ENCODE measurements around the gene GRIA4. TPM values are rescaled to one million over a fixed set of nuclear protein-coding genes. Genes with fewer than 3 reads are reported as not detected.

The GRIA4 gene
- polyA plus RNA-seq, 1 donor from 2014 or later, result 6.3 TPM

DNA sequence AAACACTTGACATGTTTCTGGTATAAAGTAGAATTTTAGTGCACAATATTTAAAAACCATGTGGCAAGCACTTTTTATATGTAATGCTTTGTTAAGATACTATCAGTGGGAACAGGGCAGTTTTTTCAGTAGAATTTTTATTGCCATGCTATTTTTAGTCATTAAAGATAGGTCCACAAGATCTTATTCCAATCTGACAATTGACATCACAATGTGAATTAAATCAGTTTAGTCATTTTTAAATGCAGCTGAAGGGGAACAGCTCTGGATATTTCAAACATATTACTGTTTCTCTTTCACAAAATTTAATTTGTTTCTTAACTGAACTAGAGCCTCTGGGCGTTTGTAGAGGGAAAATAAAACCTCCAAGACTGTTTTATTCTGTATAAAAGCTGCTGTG, 218.0 kb downstream of the GRIA4 start:
- Histone ChIP-seq H3K79me2 (replicated peaks; ENCODE audit: insufficient read depth, low read length) (no peaks in the 10 kb centered on the region), H3K9me2 (ENCODE audit: insufficient read depth, low read length) (no peaks in the 10 kb centered on the region), H3K36me3 (ENCODE audit: insufficient read depth, low read length) (no peaks in the 10 kb centered on the region), H3K4me2 (ENCODE audit: low read length) (no peak overlapping the region), H3F3A (ENCODE audit: insufficient read depth, low read length, poor library complexity, severe bottlenecking) (no peaks in the 10 kb centered on the region), H3K9me3 (ENCODE audit: low read length) (no peaks in the 10 kb centered on the region), H4K20me1 (ENCODE audit: insufficient read depth) (no peaks in the 10 kb centered on the region), H2AFZ (ENCODE audit: low read depth, low read length) (no peak overlapping the region), H3K27ac (ENCODE audit: low read length) (no peak overlapping the region), H3K9ac (ENCODE audit: low read length) (no peak overlapping the region), H3K27me3 (ENCODE audit: insufficient read depth, low read depth, low read length) (no peaks in the 10 kb centered on the region), H3K4me3 (ENCODE audit: low read length) (no peak overlapping the region)
- no peak for TF ChIP-seq TAF1 (IDR thresholded peaks at IDR 0.05; ENCODE audit: low read depth)
- TF ChIP-seq MXI1 (conservative IDR thresholded peaks at IDR 0.05; ENCODE audit: poor library complexity, severe bottlenecking), result no peak
- TF ChIP-seq EZH2 (IDR thresholded peaks at IDR 0.05; ENCODE audit: borderline replicate concordance, insufficient read depth, low read length, poor library complexity, severe bottlenecking), result no peak

- Histone ChIP-seq H3K4me2 (ENCODE audit: low read length) (no peak overlapping the region), H3K9me3 (ENCODE audit: low read length) (no peaks in the 10 kb centered on the region), H3K27ac (ENCODE audit: low read length) (no peak overlapping the region), H3K9ac (ENCODE audit: low read length) (no peak overlapping the region), H3K27me3 (ENCODE audit: insufficient read depth, low read depth, low read length) (no peaks in the 10 kb centered on the region), H3K79me2 (replicated peaks; ENCODE audit: insufficient read depth, low read length) (no peaks in the 10 kb centered on the region), H3K9me2 (ENCODE audit: insufficient read depth, low read length) (no peaks in the 10 kb centered on the region), H4K20me1 (ENCODE audit: insufficient read depth) (no peaks in the 10 kb centered on the region), H3K36me3 (ENCODE audit: insufficient read depth, low read length) (no peaks in the 10 kb centered on the region), H3K4me3 (ENCODE audit: low read length) (no peak overlapping the region), H2AFZ (ENCODE audit: low read depth, low read length) (no peak overlapping the region), H3F3A (ENCODE audit: insufficient read depth, low read length, poor library complexity, severe bottlenecking) (no peaks in the 10 kb centered on the region)
- no peak for TF ChIP-seq EP300 (conservative IDR thresholded peaks at IDR 0.05; ENCODE audit: poor library complexity, severe bottlenecking)
- no peak for TF ChIP-seq SMC3 (conservative IDR thresholded peaks at IDR 0.05; ENCODE audit: poor library complexity)
- no peak for TF ChIP-seq CTCF (IDR thresholded peaks at IDR 0.05; ENCODE audit: poor library complexity, severe bottlenecking)
- TF ChIP-seq REST (IDR thresholded peaks at IDR 0.05; ENCODE audit: borderline replicate concordance), result no peak
- no peak for TF ChIP-seq EZH2 (IDR thresholded peaks at IDR 0.05; ENCODE audit: borderline replicate concordance, insufficient read depth, low read length, poor library complexity, severe bottlenecking)
- no peak for TF ChIP-seq POLR2AphosphoS5 (IDR thresholded peaks at IDR 0.05)
- TF ChIP-seq TAF1 (IDR thresholded peaks at IDR 0.05; ENCODE audit: low read depth), result no peak
- TF ChIP-seq MXI1 (conservative IDR thresholded peaks at IDR 0.05; ENCODE audit: poor library complexity, severe bottlenecking), result no peak
Measured at GRCh38 chr11:105829084-105829483, 219.2 kb downstream of the GRIA4 start.

DNA sequence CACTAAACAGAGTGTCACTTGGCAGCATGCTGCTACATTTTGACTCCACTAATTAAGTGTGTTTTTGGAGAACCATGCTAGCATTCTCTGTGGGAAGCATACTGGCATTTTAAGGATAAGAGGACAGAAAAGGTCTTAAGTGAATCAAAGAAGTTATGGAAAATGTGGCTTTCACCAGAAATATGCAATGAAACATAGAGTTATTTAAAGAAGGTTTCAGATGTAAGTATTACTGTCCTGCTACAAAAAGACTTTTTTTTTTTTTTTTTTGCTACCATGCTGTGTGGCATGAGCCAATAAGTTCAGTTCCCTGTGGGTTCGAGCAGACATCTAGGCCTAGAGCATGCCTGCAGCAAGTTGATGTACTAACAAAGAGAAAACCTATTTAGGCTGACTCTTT, 224.6 kb downstream of the GRIA4 start:
- Histone ChIP-seq H3K9ac (ENCODE audit: low read length) (no peak overlapping the region), H3K9me2 (ENCODE audit: insufficient read depth, low read length) (no peaks in the 10 kb centered on the region), H3K27ac (ENCODE audit: low read length) (no peak overlapping the region), H3K4me3 (ENCODE audit: low read length) (no peak overlapping the region), H3K79me2 (replicated peaks; ENCODE audit: insufficient read depth, low read length) (no peaks in the 10 kb centered on the region), H3K36me3 (ENCODE audit: insufficient read depth, low read length) (no peaks in the 10 kb centered on the region), H3F3A (ENCODE audit: insufficient read depth, low read length, poor library complexity, severe bottlenecking) (no peaks in the 10 kb centered on the region), H3K9me3 (ENCODE audit: low read length) (no peaks in the 10 kb centered on the region), H2AFZ (ENCODE audit: low read depth, low read length) (no peak overlapping the region), H3K4me2 (ENCODE audit: low read length) (no peak overlapping the region), H3K27me3 (ENCODE audit: insufficient read depth, low read depth, low read length) (no peaks in the 10 kb centered on the region), H4K20me1 (ENCODE audit: insufficient read depth) (no peaks in the 10 kb centered on the region)
- TF ChIP-seq EP300 (conservative IDR thresholded peaks at IDR 0.05; ENCODE audit: poor library complexity, severe bottlenecking), result no peak
- no peak for TF ChIP-seq RAD21 (conservative IDR thresholded peaks at IDR 0.05)
- no peak for TF ChIP-seq MXI1 (conservative IDR thresholded peaks at IDR 0.05; ENCODE audit: poor library complexity, severe bottlenecking)
- no peak for TF ChIP-seq SMC3 (conservative IDR thresholded peaks at IDR 0.05; ENCODE audit: poor library complexity)
- no peak for TF ChIP-seq EZH2 (IDR thresholded peaks at IDR 0.05; ENCODE audit: borderline replicate concordance, insufficient read depth, low read length, poor library complexity, severe bottlenecking)
- no peak for TF ChIP-seq CTCF (IDR thresholded peaks at IDR 0.05; ENCODE audit: poor library complexity, severe bottlenecking)
- TF ChIP-seq TAF1 (IDR thresholded peaks at IDR 0.05; ENCODE audit: low read depth), result no peak
- no peak for TF ChIP-seq REST (IDR thresholded peaks at IDR 0.05; ENCODE audit: borderline replicate concordance)
- TF ChIP-seq POLR2AphosphoS5 (IDR thresholded peaks at IDR 0.05), result no peak

All from neural cell (in vitro differentiated cells).